Smooth muscle cell (in vitro differentiated cells): ENCODE measurements around the gene SIRT1. TPM values are rescaled to one million over a fixed set of nuclear protein-coding genes. Genes with fewer than 3 reads are reported as not detected.

Experiments
- polyA plus RNA-seq: library from polyadenylated mRNA; unstranded; fragments of >200 nt; fragmentation: Nextera tagmentation; extraction: Ambion mirVana; gene quantifications from 2 replicates; pipeline ENCODE4 v1.2.1, GENCODE V29; 2016
- small RNA-seq: library from RNA; depleted of rRNA; stranded (forward); fragments of <200 nt; gene quantifications from one replicate; pipeline ENCODE3, GENCODE V24; 2014
- total RNA-seq: library from RNA; depleted of rRNA; stranded (reverse); fragments of >200 nt; gene quantifications from 2 replicates; pipeline ENCODE4 v1.2.3, GENCODE V29; 2014

The SIRT1 gene
- total and polyA plus RNA-seq, 2 experiments from 2014 or later = 8.0 to 14.9 TPM

Small RNA genes within 50 kb of the gene (small RNA-seq; reads per million reads assigned to genes)
- gene RNU6-523P = not detected

Other genes with a start within 250 kb of the SIRT1 start
- 1.2 and 1.3 TPM in 2 replicates for gene CTNNA3, start 188.5 kb upstream of the SIRT1 start, total RNA-seq
- 1.3 TPM in 1 of 2 replicates, not detected in the other for gene CTNNA3, start 188.5 kb upstream of the SIRT1 start, polyA plus RNA-seq
- 2.1 and 3.7 TPM in 2 replicates for gene DNAJC12, start 46.5 kb upstream of the SIRT1 start, total RNA-seq
- gene DNAJC12, start 46.5 kb upstream of the SIRT1 start, polyA plus RNA-seq = 0.82 and 1.4 TPM in 2 replicates
- gene HERC4, start 190.6 kb downstream of the SIRT1 start, total RNA-seq = 41.2 and 54.3 TPM in 2 replicates
- gene HERC4, start 190.6 kb downstream of the SIRT1 start, polyA plus RNA-seq = 19.5 and 20.5 TPM in 2 replicates
- 0.13 TPM in 1 of 2 replicates, not detected in the other for gene MYPN, start 224.8 kb downstream of the SIRT1 start, total RNA-seq
- gene MYPN, start 224.8 kb downstream of the SIRT1 start, polyA plus RNA-seq = 0.03 TPM in 1 of 2 replicates, not detected in the other